ENCODE data around the gene SSRP1. TPM values are rescaled to one million over a fixed set of nuclear protein-coding genes. Genes with fewer than 3 reads are reported as not detected.
A peak's percentile ranks its signal among the peaks of the same experiment; 100 is the strongest.

SSRP1 gene
- total and polyA plus RNA-seq, 2 of the 13 experiments (the other 11 are each of a cell fraction or from before 2014, with no cell fraction given): 93.6 to 129 TPM

- no peak for TF ChIP-seq DZIP1 (CRISPR knock-in tag; IDR thresholded peaks at IDR 0.05)
- peak; percentile 62; the same call in 1 of the 2 replicates for TF ChIP-seq TAF1 (CRISPR knock-in tag; IDR thresholded peaks at IDR 0.05)
- TF ChIP-seq ETS1 (CRISPR knock-in tag; IDR thresholded peaks at IDR 0.05): peak; percentile 42; the same call in 1 of the 2 replicates
- no peak for TF ChIP-seq HDAC1 (CRISPR knock-in tag; IDR thresholded peaks at IDR 0.05)
- peak; percentile 7; the same call in 1 of the 2 replicates for TF ChIP-seq MEIS2 (CRISPR knock-in tag; IDR thresholded peaks at IDR 0.05)
- no peak for TF ChIP-seq ATRX (CRISPR knock-in tag; IDR thresholded peaks at IDR 0.05; ENCODE audit: borderline replicate concordance)
- peak; percentile 47 to 58 for TF ChIP-seq POLR2A (IDR thresholded peaks at IDR 0.05; ENCODE audit: insufficient read depth in 1 of 2, low read depth in 2 of 2, low read length in 2 of 2)
- no peak for TF ChIP-seq KDM4B (CRISPR knock-in tag; IDR thresholded peaks at IDR 0.05)
- no peak for TF ChIP-seq MEF2D (CRISPR knock-in tag; IDR thresholded peaks at IDR 0.05)
- TF ChIP-seq ZNF879 (CRISPR knock-in tag; IDR thresholded peaks at IDR 0.05): no peak
- no peak for TF ChIP-seq NCOR1 (IDR thresholded peaks at IDR 0.05; ENCODE audit: borderline replicate concordance, low read length)
- TF ChIP-seq IRF9 (CRISPR knock-in tag; IDR thresholded peaks at IDR 0.05; ENCODE audit: borderline replicate concordance): no peak
- TF ChIP-seq U2AF2 (IDR thresholded peaks at IDR 0.05; ENCODE audit: low read depth, low read length): no peak
- TF ChIP-seq ZNF205 (CRISPR knock-in tag; IDR thresholded peaks at IDR 0.05): no peak
- no peak for TF ChIP-seq ZFP37 (CRISPR knock-in tag; IDR thresholded peaks at IDR 0.05; ENCODE audit: borderline replicate concordance)
- TF ChIP-seq ZNF350 (CRISPR knock-in tag; IDR thresholded peaks at IDR 0.05; ENCODE audit: borderline replicate concordance, low read depth): 0 out of 2 replicates have a peak, but pooled peaks have one; percentile 48
- peak; percentile 91 for TF ChIP-seq DMAP1 (CRISPR knock-in tag; IDR thresholded peaks at IDR 0.05)
- TF ChIP-seq ARNT (IDR thresholded peaks at IDR 0.05): no peak
- no peak for TF ChIP-seq AGO1 (IDR thresholded peaks at IDR 0.05; ENCODE audit: low read depth, low read length, poor library complexity, severe bottlenecking)
- no peak for TF ChIP-seq ZSCAN20 (CRISPR knock-in tag; IDR thresholded peaks at IDR 0.05; ENCODE audit: borderline replicate concordance)
- no peak for TF ChIP-seq ZNF432 (CRISPR knock-in tag; IDR thresholded peaks at IDR 0.05; ENCODE audit: borderline replicate concordance)
- TF ChIP-seq ZNF317 (CRISPR knock-in tag; IDR thresholded peaks at IDR 0.05): no peak
- TF ChIP-seq ZNF670 (CRISPR knock-in tag; IDR thresholded peaks at IDR 0.05; ENCODE audit: borderline replicate concordance): no peak
- TF ChIP-seq DR1 (CRISPR knock-in tag; IDR thresholded peaks at IDR 0.05): no peak; the same call in 1 of the 2 replicates
- peak; percentile 76 for TF ChIP-seq ASH2L (IDR thresholded peaks at IDR 0.05; ENCODE audit: insufficient read length, low read depth, low read length)
- peak; percentile 85; the same call in 1 of the 2 replicates for TF ChIP-seq SPEN (CRISPR knock-in tag; IDR thresholded peaks at IDR 0.05; ENCODE audit: low read depth)
- TF ChIP-seq PRMT3 (CRISPR knock-in tag; IDR thresholded peaks at IDR 0.05; ENCODE audit: borderline replicate concordance, low read depth): no peak
Measured at GRCh38 chr11:57335343-57336110, at the start of gene SSRP1 (continued).

Data from HepG2 (cell line).